Activated T-helper 17 cell treated with anti-CD3 and anti-CD28 coated beads, Interleukin-2, amount 50 U/mL, for 72 hours (primary cell): Measurements from ENCODE around the gene MBOAT2. TPM values are rescaled to one million over a fixed set of nuclear protein-coding genes. Genes with fewer than 3 reads are reported as not detected.

Experiments used
- ATAC-seq: fragments of 150-1000 bp; cut with Tn5 transposase; replicated peaks from 2 replicates; pipeline ENCODE4 v1.10.0; 2021; ENCODE audit warnings: mild to moderate bottlenecking, moderate library complexity
- H3K27ac Mint-ChIP-seq: one replicate; pipeline ENCODE4 v1.8.0; 2022; ENCODE audit warnings: mixed read lengths
- H3K27me3 Mint-ChIP-seq: one replicate; pipeline ENCODE4 v1.8.0; 2022; ENCODE audit warnings: mixed read lengths
- H3K36me3 Mint-ChIP-seq: one replicate; pipeline ENCODE4 v1.8.0; 2022; ENCODE audit warnings: low read depth, mild to moderate bottlenecking, mixed read lengths
- H3K4me1 Mint-ChIP-seq: one replicate; pipeline ENCODE4 v1.8.0; 2022; ENCODE audit warnings: mixed read lengths
- H3K4me3 Mint-ChIP-seq: one replicate; pipeline ENCODE4 v1.8.0; 2022; ENCODE audit warnings: mild to moderate bottlenecking, mixed read lengths
- H3K9me3 Mint-ChIP-seq: one replicate; pipeline ENCODE4 v1.8.0; 2022; ENCODE audit warnings: mixed read lengths
- total RNA-seq, 2 donors: library from RNA; stranded (reverse); gene quantifications; one replicate each; pipeline ENCODE4 v1.2.3, GENCODE V29; 2022

The MBOAT2 gene
- total RNA-seq, 2 donors from 2014 or later, result 3.4 to 6.3 TPM

DNA sequence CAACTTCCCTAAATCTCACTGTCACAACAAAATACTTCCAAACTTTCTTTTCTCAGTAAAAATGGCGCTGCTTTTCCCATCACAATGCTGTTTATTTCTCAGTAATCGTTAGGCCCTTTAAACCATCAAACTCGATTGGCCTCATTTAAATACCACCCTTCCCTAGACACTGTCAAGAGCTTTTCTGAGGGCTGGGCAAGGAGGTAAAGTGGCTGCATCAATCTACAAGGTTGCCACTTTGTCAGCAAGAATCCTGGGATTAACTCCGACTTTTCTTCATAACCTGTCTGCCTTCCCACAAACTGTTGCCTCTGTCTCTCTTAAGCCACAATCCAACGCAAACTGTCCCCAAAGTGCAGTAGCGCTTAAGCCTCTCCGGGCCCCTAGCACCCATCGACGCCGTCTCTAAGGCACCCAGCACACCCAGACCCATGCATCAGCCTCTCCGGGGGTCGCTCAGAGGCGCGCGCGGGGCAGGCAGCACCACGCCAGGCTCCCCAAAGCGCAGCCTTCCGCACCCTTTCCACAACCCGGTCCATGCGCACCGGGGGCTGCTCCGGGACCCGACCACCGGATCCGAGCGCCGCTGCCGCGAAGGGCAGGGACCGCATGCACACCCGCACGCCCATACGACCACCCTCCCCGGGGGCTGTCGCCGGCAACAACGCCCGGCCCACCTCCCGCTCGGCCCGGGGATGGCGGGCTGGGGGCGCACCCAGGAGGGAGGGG, 683 bp downstream of the MBOAT2 start:
- Mint-ChIP-seq H3K4me3 (peak overlapping the region; percentile 69), H3K27ac (no peak overlapping the region), H3K27me3 (peaks cover 5% of the 10 kb centered on the region), H3K36me3 (no peaks in the 10 kb centered on the region), H3K9me3 (no peaks in the 10 kb centered on the region), H3K4me1 (no peaks in the 10 kb centered on the region)
- no peak for ATAC-seq

DNA sequence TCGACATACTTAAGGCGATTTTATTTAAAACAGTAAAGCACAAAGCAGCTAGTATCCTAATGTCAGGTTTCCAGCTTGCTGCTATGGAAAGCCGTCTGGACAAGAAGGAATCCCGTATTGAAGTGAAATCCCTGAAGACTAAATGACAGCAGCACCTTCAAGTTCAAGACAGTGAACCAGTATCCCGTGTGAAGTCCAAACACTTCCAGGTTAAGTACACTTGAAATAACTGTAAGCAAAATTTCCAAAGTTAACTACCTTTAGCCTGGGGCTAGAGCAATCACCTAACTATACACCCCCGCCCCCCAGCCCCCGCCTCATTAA, 1.2 kb downstream of the MBOAT2 start:
- H3K9me3 Mint-ChIP-seq, result no peaks in the 10 kb centered on the region
- no peaks in the 10 kb centered on the region for H3K36me3 Mint-ChIP-seq
- peak overlapping the region; percentile 69 for H3K4me3 Mint-ChIP-seq
- no peaks in the 10 kb centered on the region for H3K4me1 Mint-ChIP-seq
- peaks cover 5% of the 10 kb centered on the region for H3K27me3 Mint-ChIP-seq
- no peak for ATAC-seq
- no peak overlapping the region for H3K27ac Mint-ChIP-seq

DNA sequence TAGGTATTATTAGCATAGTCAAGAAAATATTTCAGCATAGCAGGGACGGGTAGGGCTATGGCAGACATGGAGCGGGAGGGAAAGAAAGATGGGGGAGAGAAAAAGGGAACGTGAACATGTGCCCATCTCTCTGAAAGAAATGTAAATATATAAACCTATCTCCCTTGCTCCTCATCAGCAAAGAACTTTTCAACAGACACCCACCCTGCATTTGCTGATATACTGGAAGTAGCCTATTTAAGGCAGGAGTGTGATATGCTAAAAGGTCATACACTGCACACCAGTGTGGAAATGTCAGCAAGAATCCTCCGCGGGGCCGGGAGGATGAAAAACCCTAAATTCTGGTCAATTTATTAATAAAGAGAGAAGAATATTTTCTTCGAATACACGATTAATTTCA, 1.7 kb downstream of the MBOAT2 start:
- Mint-ChIP-seq H3K9me3 (no peaks in the 10 kb centered on the region), H3K27me3 (peaks cover 5% of the 10 kb centered on the region), H3K36me3 (no peaks in the 10 kb centered on the region), H3K4me1 (no peaks in the 10 kb centered on the region), H3K27ac (no peak overlapping the region), H3K4me3 (peak overlapping the region; percentile 69)
- ATAC-seq, result no peak

DNA sequence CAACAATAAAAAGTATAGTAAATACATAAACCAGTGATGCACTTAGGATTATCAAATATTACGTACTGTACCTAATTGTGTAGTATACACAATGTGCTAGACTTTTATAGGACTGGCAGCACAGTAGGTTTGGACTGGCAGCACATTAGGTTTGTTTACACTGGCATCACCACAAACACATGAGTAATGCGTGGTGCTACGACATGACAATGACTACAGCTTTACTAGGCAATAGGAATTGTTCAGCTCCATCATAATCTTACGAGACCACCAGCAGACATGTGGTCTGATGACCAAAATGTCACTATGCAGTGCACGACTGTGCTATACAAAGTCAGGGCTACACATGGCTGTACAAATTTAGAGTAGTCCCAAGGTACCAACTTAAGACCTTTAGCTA, 2.3 kb downstream of the MBOAT2 start:
- Mint-ChIP-seq H3K36me3 (no peaks in the 10 kb centered on the region), H3K27me3 (peaks cover 8% of the 10 kb centered on the region), H3K4me3 (no peak overlapping the region), H3K9me3 (no peaks in the 10 kb centered on the region), H3K27ac (no peak overlapping the region), H3K4me1 (no peaks in the 10 kb centered on the region)
- ATAC-seq, result no peak

DNA sequence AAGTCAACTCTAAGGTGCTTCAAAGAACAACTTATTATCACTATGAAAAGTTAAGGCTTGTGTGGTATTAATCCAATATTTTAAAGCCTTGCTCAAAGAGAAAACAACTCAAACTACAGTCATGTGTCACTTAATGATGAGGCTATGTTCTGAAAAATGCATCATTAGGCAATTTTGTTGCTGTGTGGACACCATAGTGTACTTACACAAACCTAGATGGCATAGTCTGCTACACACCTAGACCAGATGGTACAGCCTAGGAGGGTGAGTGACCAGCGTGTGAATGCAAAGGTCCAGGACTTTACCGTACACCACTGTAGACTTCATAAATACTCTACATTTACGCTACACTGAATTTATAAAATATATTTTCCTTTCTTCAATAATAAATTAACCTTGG, 3.0 kb downstream of the MBOAT2 start:
- Mint-ChIP-seq H3K9me3 (no peaks in the 10 kb centered on the region), H3K27me3 (peaks cover 8% of the 10 kb centered on the region), H3K4me1 (no peaks in the 10 kb centered on the region), H3K4me3 (no peak overlapping the region), H3K27ac (no peak overlapping the region), H3K36me3 (no peaks in the 10 kb centered on the region)
- no peak for ATAC-seq

DNA sequence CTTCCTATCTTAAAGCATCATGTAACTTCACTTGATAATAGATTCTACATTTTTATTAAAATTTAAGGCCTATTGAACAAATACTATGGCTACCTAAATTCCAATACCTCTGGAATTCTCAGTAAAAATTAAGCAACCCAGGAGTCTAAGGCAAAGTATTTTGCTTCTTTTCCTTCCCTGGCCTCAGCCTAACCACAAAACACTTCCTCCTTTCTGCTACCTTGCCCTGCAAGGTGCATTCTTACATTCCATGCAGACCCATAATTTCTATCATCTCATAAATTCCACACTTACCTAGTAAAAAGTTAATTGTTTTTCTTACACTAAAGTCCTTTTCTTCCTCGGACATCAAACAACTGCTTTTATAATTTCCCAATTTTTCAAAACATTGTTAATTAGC, 3.7 kb downstream of the MBOAT2 start:
- no peak for ATAC-seq
- no peaks in the 10 kb centered on the region for H3K36me3 Mint-ChIP-seq
- no peaks in the 10 kb centered on the region for H3K4me1 Mint-ChIP-seq
- H3K9me3 Mint-ChIP-seq, result no peaks in the 10 kb centered on the region
- H3K27me3 Mint-ChIP-seq, result peaks cover 8% of the 10 kb centered on the region
- H3K4me3 Mint-ChIP-seq, result no peak overlapping the region
- no peak overlapping the region for H3K27ac Mint-ChIP-seq

DNA sequence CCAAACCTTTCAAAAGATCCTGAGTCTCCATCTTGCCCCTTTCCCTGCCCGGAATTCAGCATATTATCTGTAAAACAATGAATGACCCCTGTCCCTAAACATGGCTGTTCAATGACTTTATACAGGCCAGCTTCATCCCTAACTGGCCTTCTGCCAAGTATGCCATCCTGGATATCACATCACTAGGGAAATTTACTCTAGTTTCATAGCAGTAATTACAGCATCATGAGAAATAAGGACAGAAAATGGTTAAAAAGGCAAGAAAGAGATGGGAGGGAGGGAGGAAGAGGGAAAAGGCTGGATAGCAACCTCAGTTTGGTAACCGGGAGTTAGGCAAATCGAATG, 4.4 kb downstream of the MBOAT2 start:
- no peak for ATAC-seq
- H3K36me3 Mint-ChIP-seq, result no peaks in the 10 kb centered on the region
- H3K27me3 Mint-ChIP-seq, result peaks cover 8% of the 10 kb centered on the region
- no peak overlapping the region for H3K4me3 Mint-ChIP-seq
- H3K9me3 Mint-ChIP-seq, result no peaks in the 10 kb centered on the region
- H3K4me1 Mint-ChIP-seq, result no peaks in the 10 kb centered on the region
- H3K27ac Mint-ChIP-seq, result no peak overlapping the region

DNA sequence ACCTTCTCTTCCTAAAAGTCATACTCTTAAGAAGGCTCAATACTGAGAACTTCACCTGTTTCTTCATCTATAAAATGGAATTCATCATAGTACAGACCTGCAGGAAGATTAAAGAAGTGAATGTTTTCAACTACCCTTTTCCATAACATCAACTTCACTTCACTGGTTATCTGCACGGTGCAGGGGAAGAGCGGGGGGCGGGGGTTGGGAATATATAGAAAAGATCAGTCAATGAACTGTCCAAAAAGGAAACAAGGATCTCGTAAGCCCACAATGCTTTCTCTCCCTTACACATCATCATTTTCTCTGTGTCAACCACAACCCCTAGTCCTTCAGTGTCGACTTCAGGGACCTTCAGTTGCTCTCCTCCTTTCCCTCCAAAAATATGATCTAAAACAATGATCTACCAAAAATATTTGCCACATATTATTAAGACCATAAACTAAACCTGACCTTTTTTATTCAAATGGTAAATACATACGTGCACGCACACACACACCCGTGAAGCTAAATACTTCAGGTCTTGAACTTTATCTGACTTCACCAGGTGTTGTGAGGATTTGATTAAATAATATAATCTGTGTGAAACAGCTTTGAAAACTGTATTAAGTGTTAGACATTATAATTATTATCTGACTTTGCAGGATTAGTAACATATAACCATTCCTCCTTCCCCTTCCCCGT, 4.9 kb downstream of the MBOAT2 start:
- H3K4me1 Mint-ChIP-seq, result no peaks in the 10 kb centered on the region
- no peaks in the 10 kb centered on the region for H3K36me3 Mint-ChIP-seq
- no peaks in the 10 kb centered on the region for H3K9me3 Mint-ChIP-seq
- peaks cover 11% of the 10 kb centered on the region for H3K27me3 Mint-ChIP-seq
- H3K4me3 Mint-ChIP-seq, result no peak overlapping the region
- no peak overlapping the region for H3K27ac Mint-ChIP-seq
- ATAC-seq, result no peak

DNA sequence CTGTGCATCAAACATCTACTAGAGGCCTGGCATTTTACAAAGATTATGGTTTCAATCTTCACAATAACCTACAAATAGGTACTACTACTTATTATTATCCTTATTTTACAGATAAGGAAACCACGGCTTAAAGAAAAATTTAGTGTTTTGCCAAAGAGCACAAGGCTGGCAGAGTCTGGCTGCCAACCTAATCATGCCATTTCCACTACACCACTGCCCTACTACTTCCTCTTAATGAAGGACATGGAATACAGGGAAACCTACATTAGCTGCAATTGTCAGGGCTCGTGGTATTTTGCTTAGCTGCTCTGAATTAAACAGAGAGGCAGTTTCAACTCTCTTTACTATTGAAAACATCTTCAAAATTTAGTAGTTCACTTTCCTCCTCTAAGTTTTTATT, 5.9 kb downstream of the MBOAT2 start:
- Mint-ChIP-seq H3K27me3 (peaks cover 10% of the 10 kb centered on the region), H3K36me3 (no peaks in the 10 kb centered on the region)
- ATAC-seq, result no peak

DNA sequence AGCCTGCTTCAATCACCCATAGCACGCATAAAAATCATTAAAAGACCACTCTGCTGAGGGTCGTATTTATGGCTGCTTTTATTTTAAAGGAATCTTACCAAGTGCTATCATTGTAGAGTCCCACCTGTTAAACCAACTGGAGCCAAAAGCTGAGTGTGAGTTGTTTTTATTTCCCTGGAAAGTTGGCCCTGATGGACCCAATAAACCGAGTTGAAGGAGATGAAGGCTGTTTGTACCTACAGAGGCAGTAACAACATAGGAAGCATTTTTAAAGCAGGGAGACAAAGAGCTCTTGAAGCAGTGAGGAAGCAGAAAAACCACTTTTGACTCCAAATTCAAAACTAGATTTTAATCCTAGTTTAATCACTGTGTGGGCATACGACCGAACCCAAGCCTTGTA, 6.4 kb downstream of the MBOAT2 start:
- no peaks in the 10 kb centered on the region for H3K36me3 Mint-ChIP-seq
- H3K27me3 Mint-ChIP-seq, result peaks cover 7% of the 10 kb centered on the region
- H3K4me3 Mint-ChIP-seq, result no peak overlapping the region
- H3K4me1 Mint-ChIP-seq, result no peaks in the 10 kb centered on the region
- ATAC-seq, result no peak
- H3K27ac Mint-ChIP-seq, result no peak overlapping the region
- no peaks in the 10 kb centered on the region for H3K9me3 Mint-ChIP-seq

More for the DNA sequence above, 5.9 kb downstream of the MBOAT2 start:
- Mint-ChIP-seq H3K4me1 (no peaks in the 10 kb centered on the region), H3K27ac (no peak overlapping the region), H3K9me3 (no peaks in the 10 kb centered on the region), H3K4me3 (no peak overlapping the region)

DNA sequence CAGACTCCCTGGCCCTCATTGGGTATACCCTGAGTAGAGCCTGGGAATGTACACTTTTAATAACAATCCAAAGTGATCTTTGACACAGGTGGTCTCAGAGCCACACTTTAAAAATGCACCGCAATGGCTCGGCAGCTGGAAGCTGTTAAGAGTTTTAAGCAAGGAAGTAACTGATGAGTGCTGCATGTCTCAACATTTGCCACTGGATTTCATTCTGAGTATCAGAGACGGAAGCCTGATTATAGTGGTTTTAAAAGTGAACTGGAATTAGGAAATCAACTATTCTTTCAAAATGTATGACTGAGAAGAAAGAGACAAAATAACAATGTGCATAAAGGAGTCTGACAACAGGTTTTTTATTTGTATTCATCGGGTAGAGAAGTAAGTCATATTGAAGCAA, 7.5 kb downstream of the MBOAT2 start:
- no peak overlapping the region for H3K27ac Mint-ChIP-seq
- H3K27me3 Mint-ChIP-seq, result peaks cover 7% of the 10 kb centered on the region
- no peaks in the 10 kb centered on the region for H3K36me3 Mint-ChIP-seq
- no peaks in the 10 kb centered on the region for H3K4me1 Mint-ChIP-seq
- H3K9me3 Mint-ChIP-seq, result no peaks in the 10 kb centered on the region
- no peak overlapping the region for H3K4me3 Mint-ChIP-seq
- no peak for ATAC-seq

DNA sequence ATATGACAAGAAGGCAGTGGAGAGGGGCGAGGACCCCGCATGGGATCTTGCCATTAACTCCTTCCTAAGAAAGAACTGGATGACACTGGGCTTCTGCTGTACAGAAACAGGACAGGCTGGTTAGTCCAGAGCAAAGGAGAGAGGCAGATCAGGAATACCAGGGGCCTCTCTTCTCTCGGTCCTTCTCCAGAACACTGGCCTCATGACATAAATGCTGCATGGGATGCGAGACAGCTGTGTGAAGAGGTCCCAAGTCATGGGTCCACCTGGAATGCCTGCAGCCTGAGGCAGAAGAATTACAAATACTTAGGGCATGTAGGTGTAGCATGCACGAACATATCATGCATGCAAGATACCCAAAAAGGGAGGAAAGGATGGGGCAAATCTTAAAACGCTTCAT, 9.1 kb downstream of the MBOAT2 start:
- no peak for ATAC-seq
- peaks cover 7% of the 10 kb centered on the region for H3K27me3 Mint-ChIP-seq
- no peak overlapping the region for H3K4me3 Mint-ChIP-seq
- no peaks in the 10 kb centered on the region for H3K36me3 Mint-ChIP-seq
- no peaks in the 10 kb centered on the region for H3K9me3 Mint-ChIP-seq
- H3K4me1 Mint-ChIP-seq, result no peaks in the 10 kb centered on the region
- H3K27ac Mint-ChIP-seq, result no peak overlapping the region

DNA sequence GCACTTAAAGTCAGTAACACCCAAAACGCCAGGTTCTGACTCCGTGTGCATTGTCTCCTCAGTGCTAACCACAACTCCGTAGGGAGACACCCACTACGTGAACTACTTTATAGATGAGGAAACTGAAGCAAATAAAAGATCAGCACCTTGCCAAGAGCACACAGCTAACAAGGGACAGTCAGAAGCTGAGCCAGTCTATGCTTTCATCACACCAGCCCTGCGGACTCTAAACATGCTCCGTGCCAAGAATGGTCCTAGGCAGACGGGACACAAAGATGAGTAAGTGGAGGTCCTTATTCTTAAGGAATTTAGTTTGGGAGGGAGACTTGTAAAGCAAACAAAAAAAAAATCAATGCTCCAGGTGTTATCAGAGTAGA, 9.6 kb downstream of the MBOAT2 start:
- Mint-ChIP-seq H3K27me3 (peaks cover 7% of the 10 kb centered on the region), H3K4me3 (no peak overlapping the region), H3K27ac (no peak overlapping the region), H3K9me3 (no peaks in the 10 kb centered on the region), H3K4me1 (no peaks in the 10 kb centered on the region), H3K36me3 (no peaks in the 10 kb centered on the region)
- no peak for ATAC-seq

DNA sequence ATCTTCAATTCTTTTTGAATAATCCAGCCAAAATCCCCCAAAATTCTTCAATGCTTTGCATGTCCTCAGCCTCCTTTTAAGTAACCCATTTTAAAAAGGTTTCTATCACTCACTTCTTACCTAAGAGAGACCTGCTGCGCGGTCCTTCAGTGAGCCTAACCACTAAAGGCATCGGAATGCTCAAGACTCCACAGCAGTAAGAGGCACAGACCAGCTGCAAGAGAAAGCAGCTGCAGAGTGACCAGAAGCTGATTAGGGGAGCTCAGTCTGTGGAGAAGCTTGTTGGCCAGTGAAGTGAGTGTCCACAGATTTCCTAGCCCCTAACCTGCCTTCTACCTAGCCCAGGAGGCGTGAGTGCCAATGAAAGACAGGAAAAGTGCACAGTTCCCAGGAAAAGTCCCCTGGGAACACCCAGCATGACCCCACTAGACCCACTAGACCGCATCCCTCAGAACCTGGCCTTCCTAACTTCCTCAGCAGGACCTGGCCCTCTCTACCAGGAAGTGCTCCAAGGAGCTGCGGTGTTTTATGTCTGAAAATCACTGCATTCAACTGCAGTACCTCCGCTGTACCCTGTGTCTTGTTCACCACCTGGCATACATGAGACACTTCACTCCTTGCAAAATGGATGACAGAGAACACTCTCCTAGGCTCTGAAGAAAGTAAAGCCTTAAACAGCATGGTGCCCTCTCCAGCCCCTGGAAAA, 10.1 kb downstream of the MBOAT2 start:
- Mint-ChIP-seq H3K9me3 (no peaks in the 10 kb centered on the region), H3K4me1 (no peaks in the 10 kb centered on the region), H3K27ac (no peak overlapping the region)

DNA sequence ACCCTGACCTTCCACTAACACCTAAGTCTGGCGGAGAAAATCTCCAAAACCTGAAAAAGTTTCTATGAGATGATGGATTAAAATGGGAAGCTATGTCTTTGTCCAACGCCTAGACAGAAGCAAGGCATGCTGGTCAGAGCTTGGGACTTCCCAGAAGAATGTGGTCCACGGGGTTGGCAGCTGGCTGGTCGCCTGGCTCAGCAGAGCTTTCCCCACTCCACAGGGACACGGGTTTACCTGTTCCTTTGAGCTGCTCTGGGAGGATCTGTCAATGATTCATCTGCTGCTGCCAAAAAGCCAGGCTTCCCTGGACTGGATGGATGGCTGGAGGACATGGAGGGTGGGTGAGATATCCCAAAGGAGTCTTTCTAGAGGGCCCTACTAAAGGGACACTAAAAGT, 10.8 kb downstream of the MBOAT2 start:
- H3K9me3 Mint-ChIP-seq, result no peaks in the 10 kb centered on the region
- no peak overlapping the region for H3K27ac Mint-ChIP-seq
- no peaks in the 10 kb centered on the region for H3K36me3 Mint-ChIP-seq
- no peak for ATAC-seq
- H3K4me3 Mint-ChIP-seq, result no peak overlapping the region
- H3K4me1 Mint-ChIP-seq, result no peaks in the 10 kb centered on the region
- peaks cover 7% of the 10 kb centered on the region for H3K27me3 Mint-ChIP-seq

More for the DNA sequence above, 10.1 kb downstream of the MBOAT2 start:
- peaks cover 7% of the 10 kb centered on the region for H3K27me3 Mint-ChIP-seq
- no peak overlapping the region for H3K4me3 Mint-ChIP-seq
- H3K36me3 Mint-ChIP-seq, result no peaks in the 10 kb centered on the region
- ATAC-seq, result no peak
